Activated T-cell treated with anti-CD3 and anti-CD28 coated beads, Interleukin-2, amount 50 U/mL, for 24 hours (primary cell): Measurements from ENCODE around the gene TESK2.
"Not testable (repeated sequence)": the region's sequence is repeated elsewhere in the genome, so short reads cannot be mapped to it uniquely, and the experiment has no call there.

ENCODE experiments used
- DNase-seq: peaks from one replicate; pipeline ENCODE4 v3.0.0-alpha.2; 2020
- H3K27ac Mint-ChIP-seq: 2 replicates; pipeline ENCODE4 v1.8.0; 2020; ENCODE audit warnings: mild to moderate bottlenecking, mixed read lengths
- H3K27me3 Mint-ChIP-seq: 2 replicates; pipeline ENCODE4 v1.8.0; 2020; ENCODE audit warnings: mixed read lengths
- H3K36me3 Mint-ChIP-seq: 2 replicates; pipeline ENCODE4 v1.8.0; 2020; ENCODE audit warnings: low read depth, mixed read lengths
- H3K4me1 Mint-ChIP-seq: 2 replicates; pipeline ENCODE4 v1.8.0; 2020; ENCODE audit warnings: low read depth, mixed read lengths
- H3K4me3 Mint-ChIP-seq: 2 replicates; pipeline ENCODE4 v1.8.0; 2020; ENCODE audit warnings: mild to moderate bottlenecking, moderate library complexity, mixed read lengths
- H3K9me3 Mint-ChIP-seq: 2 replicates; pipeline ENCODE4 v1.8.0; 2020; ENCODE audit warnings: mixed read lengths

The TESK2 gene

DNA sequence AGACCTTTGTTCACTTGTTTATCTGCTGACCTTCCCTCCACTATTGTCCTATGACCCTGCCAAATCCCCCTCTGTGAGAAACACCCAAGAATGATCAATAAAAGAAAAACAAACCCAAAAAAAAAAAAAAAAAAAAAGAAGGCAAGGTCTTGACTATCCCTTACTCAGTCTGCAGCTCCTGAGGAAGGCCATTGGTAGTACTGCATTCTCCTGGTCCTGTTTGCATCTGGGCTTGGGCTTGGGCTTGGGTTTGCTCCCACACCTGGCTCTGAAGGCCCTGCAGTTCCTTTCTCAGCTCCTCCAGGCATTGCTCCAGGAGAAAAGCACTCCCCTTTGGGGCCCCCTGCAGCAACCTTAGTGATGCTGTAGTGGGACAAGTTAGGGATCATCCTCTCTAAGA lies 7.3 kb upstream of the TESK2 start:
- peaks cover 35% of the 10 kb centered on the region for H3K4me1 Mint-ChIP-seq
- no peak for DNase-seq
- H3K27me3 Mint-ChIP-seq = no peaks in the 10 kb centered on the region
- no peak overlapping the region for H3K4me3 Mint-ChIP-seq
- H3K9me3 Mint-ChIP-seq = no peaks in the 10 kb centered on the region
- peaks cover 18% of the 10 kb centered on the region for H3K36me3 Mint-ChIP-seq
- H3K27ac Mint-ChIP-seq = no peak overlapping the region

DNA sequence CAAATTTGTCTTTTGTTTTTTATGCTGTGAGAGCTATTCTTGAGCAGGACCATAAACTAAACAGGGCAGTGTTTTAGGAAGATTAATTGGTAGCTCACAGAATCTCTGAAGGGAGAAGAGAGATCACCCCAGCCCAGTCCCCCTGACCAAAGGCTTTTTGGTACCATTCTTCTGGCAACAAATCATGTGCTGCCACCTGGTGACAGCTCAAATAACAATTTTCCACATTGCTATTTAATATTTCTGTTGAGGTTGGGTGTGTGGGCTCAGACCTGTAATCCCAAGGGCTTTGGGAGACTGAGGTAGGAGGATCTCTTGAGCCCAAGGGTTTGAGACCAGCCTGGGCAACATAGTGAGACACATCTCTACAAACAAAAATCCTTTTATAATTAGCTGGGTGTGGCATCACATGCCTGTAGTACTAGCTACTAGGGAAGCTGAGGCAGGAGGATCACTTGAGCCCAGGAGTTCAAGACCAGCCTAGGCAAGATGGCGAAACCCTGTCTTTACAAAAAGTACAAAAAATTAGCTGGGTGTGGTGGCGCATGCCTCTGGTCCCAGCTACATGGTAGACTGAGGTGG lies 2.2 kb upstream of the TESK2 start:
- Mint-ChIP-seq H3K27ac (peak overlapping the region; percentile 11), H3K36me3 (peaks cover 2% of the 10 kb centered on the region), H3K4me1 (peaks cover 9% of the 10 kb centered on the region), H3K9me3 (no peaks in the 10 kb centered on the region), H3K4me3 (no peak overlapping the region), H3K27me3 (no peaks in the 10 kb centered on the region)
- DNase-seq = no peak

DNA sequence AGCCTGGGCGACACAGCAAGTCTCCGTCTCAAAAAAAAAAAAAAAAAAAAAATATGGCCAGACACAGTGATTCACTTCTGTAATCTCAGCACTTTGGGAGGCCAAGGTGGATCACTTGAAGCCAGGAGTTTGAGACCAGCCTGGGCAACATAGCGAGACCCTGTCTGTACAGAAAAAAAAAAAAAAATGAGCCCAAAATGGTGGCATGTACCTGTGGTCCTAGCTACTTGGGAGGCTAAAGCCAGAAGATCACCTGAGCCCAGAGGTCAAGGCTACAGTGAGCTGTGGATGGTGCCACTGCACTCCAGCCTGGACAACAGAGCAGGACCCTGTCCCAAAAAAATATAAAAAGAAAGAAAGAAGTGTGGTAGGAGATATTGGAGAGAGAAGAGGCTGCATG lies 1.7 kb upstream of the TESK2 start:
- H3K27ac Mint-ChIP-seq = no peak overlapping the region
- no peaks in the 10 kb centered on the region for H3K9me3 Mint-ChIP-seq
- peaks cover 9% of the 10 kb centered on the region for H3K4me1 Mint-ChIP-seq
- no peak overlapping the region for H3K4me3 Mint-ChIP-seq
- DNase-seq = no peak
- H3K36me3 Mint-ChIP-seq = peaks cover 2% of the 10 kb centered on the region
- no peaks in the 10 kb centered on the region for H3K27me3 Mint-ChIP-seq

DNA sequence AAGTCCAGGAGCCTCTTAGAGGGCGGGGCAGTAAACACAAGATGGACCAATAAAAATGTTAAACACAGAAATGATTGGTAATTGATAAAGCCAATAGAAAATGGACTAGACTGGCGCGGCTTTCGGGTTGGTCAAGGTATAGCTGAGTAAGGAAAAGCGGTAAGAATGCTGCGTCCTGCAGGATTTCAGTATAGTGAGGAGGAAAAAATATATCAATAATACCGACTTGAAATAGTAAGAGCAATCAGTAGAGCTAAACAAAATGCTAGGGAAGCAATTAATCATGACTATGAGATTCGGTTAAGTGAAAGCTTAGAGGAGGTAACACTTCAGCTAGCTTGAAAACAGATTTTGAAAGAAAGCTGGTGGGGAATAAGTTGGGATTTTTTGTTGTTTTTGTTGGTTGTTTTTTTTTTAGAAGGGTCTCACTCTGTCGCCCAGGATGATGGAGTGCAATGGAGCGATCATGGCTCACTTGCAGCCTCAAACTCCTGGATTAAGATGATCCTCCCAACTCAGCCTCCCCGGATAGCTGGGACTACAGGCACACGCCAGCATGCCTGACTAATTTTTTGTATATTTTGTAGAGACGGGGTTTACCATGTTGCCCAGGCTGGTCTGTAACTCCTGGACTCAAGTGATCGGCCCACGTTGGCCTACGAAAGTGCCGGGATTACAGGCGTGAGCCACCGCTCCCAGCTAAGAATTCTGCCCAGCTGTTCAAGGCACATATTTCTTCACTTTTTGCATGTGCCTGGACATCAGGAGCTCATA lies 711 bp upstream of the TESK2 start:
- Mint-ChIP-seq H3K27me3 (no peaks in the 10 kb centered on the region), H3K27ac (no peak overlapping the region), H3K4me1 (peaks cover 9% of the 10 kb centered on the region), H3K36me3 (peaks cover 2% of the 10 kb centered on the region), H3K9me3 (no peaks in the 10 kb centered on the region), H3K4me3 (no peak overlapping the region)
- DNase-seq = no peak

DNA sequence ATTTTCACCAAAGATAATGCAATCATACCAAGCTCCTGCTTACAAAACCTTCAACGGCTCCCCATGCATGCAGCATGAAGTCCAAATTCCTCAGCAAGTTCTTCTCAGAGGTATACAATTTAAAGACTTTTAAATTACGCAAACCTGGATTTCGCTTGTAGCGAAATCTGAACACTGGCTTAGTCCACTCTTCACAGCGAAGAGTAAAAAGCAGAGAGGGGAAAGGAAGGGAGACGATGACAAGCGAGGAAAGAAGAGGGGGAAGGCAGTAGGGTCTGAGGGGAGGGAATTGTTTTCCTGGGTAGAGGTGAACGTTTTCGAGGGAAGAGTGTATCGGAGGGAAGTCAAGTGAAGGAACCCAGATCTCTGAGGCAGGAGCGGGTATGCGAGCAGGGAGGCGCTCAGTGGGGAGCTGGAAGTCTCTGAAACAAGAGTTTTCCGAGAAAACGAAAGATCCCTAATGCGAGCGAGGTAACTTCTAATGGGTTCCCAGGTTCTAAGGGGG lies 790 bp downstream of the TESK2 start:
- Mint-ChIP-seq H3K27me3 (no peaks in the 10 kb centered on the region), H3K4me3 (no peak overlapping the region), H3K4me1 (peaks cover 9% of the 10 kb centered on the region), H3K27ac (no peak overlapping the region), H3K36me3 (peaks cover 2% of the 10 kb centered on the region), H3K9me3 (no peaks in the 10 kb centered on the region)
- DNase-seq = no peak

DNA sequence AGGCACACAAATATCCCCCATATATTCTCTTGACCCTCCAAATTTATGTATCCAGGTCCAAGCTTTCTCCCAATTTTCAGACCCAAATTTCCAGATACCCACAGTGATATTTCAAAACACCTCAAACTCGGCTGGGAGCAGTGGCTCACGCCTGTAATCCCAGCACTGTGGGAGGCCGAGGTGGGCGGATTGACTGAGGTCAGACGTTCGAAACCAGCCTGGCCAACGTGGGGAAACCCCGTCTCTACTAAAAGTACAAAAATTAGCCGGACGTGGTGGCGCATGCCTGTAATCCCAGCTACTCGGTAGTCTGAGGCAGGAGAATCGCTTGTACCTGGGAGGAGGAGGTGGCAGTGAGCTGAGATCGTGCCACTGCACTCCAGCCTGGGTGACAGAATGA lies 1.6 kb downstream of the TESK2 start:
- not testable (repeated sequence) for H3K9me3 Mint-ChIP-seq, H3K4me3 Mint-ChIP-seq, H3K36me3 Mint-ChIP-seq, H3K4me1 Mint-ChIP-seq, H3K27me3 Mint-ChIP-seq
- H3K27ac Mint-ChIP-seq = peak overlapping the region; percentile 28
- DNase-seq = peak; percentile 62

DNA sequence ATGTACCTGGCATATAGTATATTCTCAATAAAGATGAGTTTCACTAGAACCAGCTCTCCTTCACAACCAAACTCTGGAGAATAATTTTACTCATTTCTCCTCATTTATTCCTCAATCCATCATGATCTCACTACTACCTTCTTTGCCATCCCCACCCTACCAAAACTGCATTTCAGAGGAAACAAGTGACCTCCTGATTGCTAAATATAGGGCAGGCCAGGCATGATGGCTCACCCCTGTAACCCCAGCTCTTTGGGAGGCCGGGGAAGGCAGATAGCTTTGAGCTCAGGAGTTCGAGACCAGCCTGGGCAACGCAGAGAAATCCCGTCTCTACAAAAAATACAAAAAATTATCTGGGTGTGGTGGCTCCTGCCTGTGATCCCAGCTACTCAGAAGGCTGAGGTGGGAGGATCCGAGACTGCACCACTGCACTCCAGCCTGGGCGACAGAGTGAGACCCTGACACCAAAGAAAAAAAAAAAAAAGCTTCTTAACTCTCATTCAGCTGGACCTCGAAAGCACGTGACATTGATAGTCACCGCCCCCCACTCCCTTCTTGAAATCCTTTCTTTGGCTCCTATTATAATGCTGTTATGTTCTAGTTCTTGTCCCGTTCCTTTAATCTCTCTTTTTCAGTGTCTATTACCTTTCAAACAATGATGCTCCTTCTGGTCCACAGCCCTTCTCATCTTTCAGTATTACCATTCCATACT lies 2.1 kb downstream of the TESK2 start:
- no peaks in the 10 kb centered on the region for H3K9me3 Mint-ChIP-seq
- H3K27me3 Mint-ChIP-seq = no peaks in the 10 kb centered on the region
- H3K36me3 Mint-ChIP-seq = no peaks in the 10 kb centered on the region
- DNase-seq = no peak
- H3K27ac Mint-ChIP-seq = peak overlapping the region; percentile 28
- no peak overlapping the region for H3K4me3 Mint-ChIP-seq
- peaks cover 9% of the 10 kb centered on the region for H3K4me1 Mint-ChIP-seq

- no peak overlapping the region for H3K27ac Mint-ChIP-seq
- DNase-seq = no peak
- no peaks in the 10 kb centered on the region for H3K36me3 Mint-ChIP-seq
Measured at GRCh38 chr1:45485949-45486348, 5.0 kb downstream of the TESK2 start.

GRCh38 chr1:45479039-45479748 lies 11.8 kb downstream of the TESK2 start:
- DNase-seq = no peak
- H3K9me3 Mint-ChIP-seq = no peaks in the 10 kb centered on the region
- no peaks in the 10 kb centered on the region for H3K36me3 Mint-ChIP-seq
- H3K27me3 Mint-ChIP-seq = no peaks in the 10 kb centered on the region
- peaks cover 3% of the 10 kb centered on the region for H3K4me1 Mint-ChIP-seq
- H3K27ac Mint-ChIP-seq = no peak overlapping the region
- no peak overlapping the region for H3K4me3 Mint-ChIP-seq

More at GRCh38 chr1:45485949-45486348, 5.0 kb downstream of the TESK2 start:
- Mint-ChIP-seq H3K4me3 (no peak overlapping the region), H3K4me1 (peaks cover 4% of the 10 kb centered on the region), H3K9me3 (no peaks in the 10 kb centered on the region), H3K27me3 (no peaks in the 10 kb centered on the region)

DNA sequence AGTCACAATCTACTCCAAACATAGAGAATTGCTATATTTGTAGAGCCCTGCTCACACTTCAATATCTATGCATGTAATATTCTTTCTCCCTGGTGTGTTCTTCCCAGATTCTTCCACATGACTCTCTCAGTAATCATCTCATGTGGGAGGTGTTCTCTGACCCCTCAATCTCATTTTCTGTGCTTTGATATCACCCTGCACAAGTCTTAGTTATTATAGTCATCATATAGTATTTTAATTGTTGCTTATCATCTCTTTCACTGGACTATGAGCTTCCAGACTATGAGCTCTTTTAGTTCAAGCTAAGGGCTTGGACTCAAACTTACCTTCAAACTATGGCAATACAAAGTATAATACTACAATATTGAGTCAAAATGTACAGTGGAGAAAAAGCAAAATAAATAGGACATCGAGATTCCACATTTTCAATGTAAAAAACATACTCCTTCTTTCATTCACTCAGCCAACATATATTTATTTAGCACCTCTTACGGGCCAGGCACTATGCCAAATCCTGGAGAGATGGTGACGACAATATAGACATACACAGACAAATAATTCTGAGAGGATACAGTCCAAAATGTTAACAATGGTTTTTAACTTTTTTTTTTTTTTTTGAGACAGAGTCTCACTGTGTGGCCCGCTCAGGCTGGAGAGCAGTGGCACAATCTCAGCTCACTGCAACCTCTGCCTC lies 12.7 kb downstream of the TESK2 start:
- no peaks in the 10 kb centered on the region for H3K27me3 Mint-ChIP-seq
- H3K4me1 Mint-ChIP-seq = peaks cover 4% of the 10 kb centered on the region
- no peaks in the 10 kb centered on the region for H3K36me3 Mint-ChIP-seq
- H3K4me3 Mint-ChIP-seq = no peak overlapping the region
- DNase-seq = no peak
- no peak overlapping the region for H3K27ac Mint-ChIP-seq
- H3K9me3 Mint-ChIP-seq = no peaks in the 10 kb centered on the region

- Mint-ChIP-seq H3K27ac (no peak overlapping the region), H3K9me3 (no peaks in the 10 kb centered on the region), H3K4me1 (peaks cover 7% of the 10 kb centered on the region), H3K4me3 (no peak overlapping the region), H3K36me3 (no peaks in the 10 kb centered on the region), H3K27me3 (no peaks in the 10 kb centered on the region)
- no peak for DNase-seq
Measured at GRCh38 chr1:45477646-45478045, 13.3 kb downstream of the TESK2 start.

GRCh38 chr1:45474194-45474593 lies 16.8 kb downstream of the TESK2 start:
- H3K4me3 Mint-ChIP-seq, H3K9me3 Mint-ChIP-seq: not testable (repeated sequence)

GRCh38 chr1:45473302-45473701 lies 17.7 kb downstream of the TESK2 start:
- Mint-ChIP-seq H3K36me3 (no peaks in the 10 kb centered on the region), H3K9me3 (no peaks in the 10 kb centered on the region), H3K4me3 (no peak overlapping the region), H3K4me1 (peaks cover 4% of the 10 kb centered on the region), H3K27me3 (no peaks in the 10 kb centered on the region), H3K27ac (no peak overlapping the region)
- no peak for DNase-seq

More at GRCh38 chr1:45474194-45474593, 16.8 kb downstream of the TESK2 start:
- H3K27ac Mint-ChIP-seq, DNase-seq, H3K4me1 Mint-ChIP-seq, H3K27me3 Mint-ChIP-seq, H3K36me3 Mint-ChIP-seq: not testable (repeated sequence)

GRCh38 chr1:45470306-45470798 lies 20.6 kb downstream of the TESK2 start:
- H3K27ac Mint-ChIP-seq = no peak overlapping the region
- DNase-seq = no peak
- H3K36me3 Mint-ChIP-seq = no peaks in the 10 kb centered on the region
- H3K27me3 Mint-ChIP-seq = no peaks in the 10 kb centered on the region
- H3K9me3 Mint-ChIP-seq = no peaks in the 10 kb centered on the region
- no peak overlapping the region for H3K4me3 Mint-ChIP-seq
- H3K4me1 Mint-ChIP-seq = peaks cover 4% of the 10 kb centered on the region
